ENCODE results near the gene USP40.

The USP40 gene

DNA sequence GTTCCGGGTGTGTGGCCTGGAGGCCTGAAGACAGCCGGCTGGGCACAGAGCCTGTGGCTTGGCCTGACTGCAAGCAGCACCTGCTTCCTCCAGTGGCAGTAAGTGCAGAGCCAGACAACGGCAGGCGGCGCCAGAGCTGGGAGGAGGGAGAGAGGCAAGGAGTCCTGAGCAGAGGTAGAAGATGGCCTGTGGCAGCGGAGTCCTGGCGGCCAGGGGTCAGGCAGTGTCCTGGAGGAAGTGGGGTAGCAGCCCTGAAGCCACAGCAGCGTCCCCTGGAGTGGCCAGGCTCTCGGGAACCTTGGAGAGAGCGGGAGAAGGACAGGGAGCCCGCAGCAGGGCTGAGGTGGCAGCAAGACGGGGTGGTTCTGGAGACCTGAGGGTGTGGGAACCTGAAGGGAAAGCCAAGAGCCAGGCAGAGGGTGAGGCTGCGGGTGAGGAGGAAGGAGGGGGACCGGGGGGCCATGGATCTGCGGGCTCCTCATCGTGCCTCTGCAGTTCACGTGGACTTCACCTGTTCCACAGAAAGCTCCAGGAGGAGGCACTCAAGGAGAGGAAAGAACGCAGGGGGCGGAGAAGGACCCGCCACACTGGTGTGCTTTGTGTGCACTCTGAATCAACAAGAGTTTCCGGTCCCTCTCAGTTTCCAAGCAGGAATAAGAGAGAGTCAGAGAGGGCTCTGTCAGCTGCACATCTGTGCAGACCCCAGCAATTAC is 85.9 kb downstream of the USP40 start:
- Histone ChIP-seq H3K27me3 (ENCODE audit: insufficient read depth, low read length) (no peaks in the 10 kb centered on the region), H3K4ac (ENCODE audit: low read depth, low read length) (no peak overlapping the region), H2BK120ac (ENCODE audit: insufficient read depth, low read length, poor library complexity) (no peak overlapping the region), H3K36me3 (ENCODE audit: control insufficient read depth in 1 of 2, insufficient read depth in 2 of 2, low read length in 2 of 2) (peaks cover 29 to 34% of the 10 kb centered on the region in 2 experiments), H4K12ac (ENCODE audit: low read depth, low read length) (no peak overlapping the region), H3K4me3 (ENCODE audit: low read depth, low read length) (no peak overlapping the region), H3K9me3 (ENCODE audit: insufficient read depth, low read depth, low read length) (no peaks in the 10 kb centered on the region), H3K79me2 (ENCODE audit: control insufficient read depth, insufficient read depth, low read length, poor library complexity) (peaks cover 2% of the 10 kb centered on the region), H3K4me1 (ENCODE audit: control insufficient read depth in 1 of 2, insufficient read depth in 2 of 2, low read length in 2 of 2) (peaks cover 3 to 4% of the 10 kb centered on the region in 2 experiments), H3K23ac (ENCODE audit: low read length) (no peak overlapping the region), H3K27ac (ENCODE audit: low read depth, low read length) (no peak overlapping the region), H3K14ac (ENCODE audit: low read length) (peak overlapping the region; percentile 12), H4K91ac (ENCODE audit: low read depth, low read length) (no peak overlapping the region), H2BK12ac (ENCODE audit: low read length) (no peak overlapping the region), H2AFZ (ENCODE audit: insufficient read depth, low read length, poor library complexity) (no peak overlapping the region), H2BK5ac (ENCODE audit: low read depth, low read length, poor library complexity) (no peak overlapping the region), H3K79me1 (ENCODE audit: low read length) (no peaks in the 10 kb centered on the region), H2AK5ac (ENCODE audit: low read length) (no peak overlapping the region), H3K4me2 (ENCODE audit: low read length) (no peak overlapping the region), H3K9ac (ENCODE audit: low read length) (no peak overlapping the region), H4K8ac (ENCODE audit: low read depth, low read length) (no peak overlapping the region), H3K18ac (ENCODE audit: low read length) (no peak overlapping the region)
- DNase-seq = no peak
- WGBS (ENCODE audit: extremely low coverage, insufficient coverage, insufficient read length) = no CpG with 5 or more reads among the region's 21 CpGs

DNA sequence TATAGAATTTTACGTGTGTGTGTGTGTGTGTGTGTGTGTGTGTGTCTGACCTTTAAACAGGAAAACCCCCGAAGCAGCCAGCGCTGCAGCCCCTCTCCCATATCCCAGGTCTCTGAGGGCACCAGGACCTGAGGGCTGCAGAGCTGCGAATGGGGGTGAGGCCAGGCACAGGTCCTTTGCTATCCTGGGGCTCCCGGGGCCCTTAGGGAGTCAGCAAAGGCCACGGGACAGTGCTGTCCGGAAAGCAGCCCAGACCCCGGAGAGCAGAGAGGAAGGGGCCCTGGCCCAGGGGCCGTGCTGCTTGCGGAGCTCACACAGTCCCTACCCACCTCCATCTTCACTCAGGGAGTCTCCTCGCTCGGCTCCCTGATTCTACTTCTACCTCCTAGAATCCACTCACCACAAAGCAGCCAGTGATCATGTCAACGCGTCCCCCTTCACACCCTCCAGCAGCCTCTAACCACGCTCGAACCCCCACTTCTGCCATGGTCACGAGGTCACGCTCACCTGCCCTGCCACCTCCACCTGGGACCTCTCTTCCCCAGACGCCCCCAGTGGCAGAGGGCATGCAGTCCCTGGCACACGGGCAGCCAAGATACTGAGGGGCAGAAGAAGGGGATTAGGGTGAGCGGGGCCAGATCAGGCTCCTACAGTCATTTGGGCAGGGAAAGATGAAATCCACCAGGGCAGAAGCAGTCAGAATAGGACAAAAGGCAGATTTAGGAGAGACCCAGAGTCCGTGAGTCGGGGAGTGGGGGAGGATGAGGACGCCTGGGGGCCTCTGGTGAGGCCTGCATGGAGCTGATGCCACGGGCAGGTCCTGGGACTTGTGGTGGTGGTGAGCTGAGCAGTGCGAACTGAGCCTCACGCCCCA is 86.7 kb downstream of the USP40 start:
- no peak overlapping the region for H2AK5ac ChIP-seq (ENCODE audit: low read length)
- H2BK5ac ChIP-seq (ENCODE audit: low read depth, low read length, poor library complexity) = no peak overlapping the region
- no peak overlapping the region for H4K12ac ChIP-seq (ENCODE audit: low read depth, low read length)
- no peaks in the 10 kb centered on the region for H3K9me3 ChIP-seq (ENCODE audit: insufficient read depth, low read depth, low read length)
- no peak overlapping the region for H3K4me2 ChIP-seq (ENCODE audit: low read length)
- H3K18ac ChIP-seq (ENCODE audit: low read length) = no peak overlapping the region
- peaks cover 29 to 35% of the 10 kb centered on the region in 2 experiments for H3K36me3 ChIP-seq (ENCODE audit: control insufficient read depth in 1 of 2, insufficient read depth in 2 of 2, low read length in 2 of 2)
- H3K27me3 ChIP-seq (ENCODE audit: insufficient read depth, low read length) = no peaks in the 10 kb centered on the region
- no peak overlapping the region for H3K9ac ChIP-seq (ENCODE audit: low read length)
- no peak overlapping the region for H4K8ac ChIP-seq (ENCODE audit: low read depth, low read length)
- no peak overlapping the region for H2BK12ac ChIP-seq (ENCODE audit: low read length)
- peaks cover 3 to 4% of the 10 kb centered on the region in 2 experiments for H3K4me1 ChIP-seq (ENCODE audit: control insufficient read depth in 1 of 2, insufficient read depth in 2 of 2, low read length in 2 of 2)
- no peak overlapping the region for H3K4ac ChIP-seq (ENCODE audit: low read depth, low read length)
- no peak overlapping the region for H3K23ac ChIP-seq (ENCODE audit: low read length)
- H3K79me1 ChIP-seq (ENCODE audit: low read length) = no peaks in the 10 kb centered on the region
- H2BK120ac ChIP-seq (ENCODE audit: insufficient read depth, low read length, poor library complexity) = no peak overlapping the region
- no peak for DNase-seq
- H4K91ac ChIP-seq (ENCODE audit: low read depth, low read length) = no peak overlapping the region
- no peak overlapping the region for H3K14ac ChIP-seq (ENCODE audit: low read length)
- no peak overlapping the region for H3K4me3 ChIP-seq (ENCODE audit: low read depth, low read length)
- no CpG with 5 or more reads among the region's 27 CpGs for WGBS (ENCODE audit: extremely low coverage, insufficient coverage, insufficient read length)
- H3K27ac ChIP-seq (ENCODE audit: low read depth, low read length) = no peak overlapping the region
- H2AFZ ChIP-seq (ENCODE audit: insufficient read depth, low read length, poor library complexity) = no peak overlapping the region
- peaks cover 2% of the 10 kb centered on the region for H3K79me2 ChIP-seq (ENCODE audit: control insufficient read depth, insufficient read depth, low read length, poor library complexity)

DNA sequence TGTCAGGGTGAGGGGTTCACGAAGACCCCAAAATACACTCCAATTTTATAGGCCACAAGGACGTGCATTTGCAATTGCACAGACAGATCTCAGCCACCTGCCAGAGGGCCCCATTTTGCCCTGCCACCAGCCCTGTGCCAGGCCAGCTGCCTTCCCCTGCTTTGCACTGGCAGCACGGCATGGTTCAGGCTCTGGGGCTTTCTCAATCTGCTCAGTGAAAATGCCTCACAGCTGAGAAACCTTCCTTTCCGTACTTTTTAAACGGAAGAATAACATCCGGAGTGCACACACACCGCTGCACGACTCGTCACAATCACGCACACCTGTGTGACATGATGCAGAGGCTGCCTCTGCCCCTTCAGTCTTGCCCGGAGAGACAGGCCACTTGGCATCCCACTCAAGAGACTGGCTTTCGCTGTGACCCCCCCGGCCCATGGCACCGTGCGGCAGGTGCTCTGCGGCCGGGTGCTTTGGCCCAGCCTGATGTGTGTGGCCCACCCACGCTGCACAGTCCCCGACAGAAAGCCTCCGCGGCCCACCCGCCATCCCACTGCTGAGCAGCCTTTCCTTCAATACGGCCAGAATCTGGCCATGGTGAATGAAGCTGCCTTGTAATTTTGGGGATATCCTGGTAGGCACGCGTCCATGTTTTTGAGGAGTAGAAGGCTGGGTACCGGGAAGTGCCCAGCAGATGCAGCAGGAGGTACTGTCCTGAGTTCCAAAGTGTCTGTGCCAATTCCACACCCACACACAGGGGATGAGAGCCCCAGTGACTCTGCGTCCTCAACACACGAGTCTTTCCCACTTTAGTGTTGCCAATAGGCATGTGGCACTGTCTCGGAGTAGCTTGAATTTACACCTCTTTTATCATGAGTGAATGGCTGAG is 88.8 kb downstream of the USP40 start:
- Histone ChIP-seq H3K4me2 (ENCODE audit: low read length) (no peak overlapping the region), H3K23ac (ENCODE audit: low read length) (no peak overlapping the region), H2BK12ac (ENCODE audit: low read length) (no peak overlapping the region), H3K18ac (ENCODE audit: low read length) (no peak overlapping the region), H2AK5ac (ENCODE audit: low read length) (no peak overlapping the region), H3K4me1 (ENCODE audit: control insufficient read depth in 1 of 2, insufficient read depth in 2 of 2, low read length in 2 of 2) (peaks cover 3 to 4% of the 10 kb centered on the region in 2 experiments), H3K14ac (ENCODE audit: low read length) (no peak overlapping the region), H3K9me3 (ENCODE audit: insufficient read depth, low read depth, low read length) (no peaks in the 10 kb centered on the region), H4K91ac (ENCODE audit: low read depth, low read length) (no peak overlapping the region), H3K36me3 (ENCODE audit: control insufficient read depth in 1 of 2, insufficient read depth in 2 of 2, low read length in 2 of 2) (peaks cover 30 to 37% of the 10 kb centered on the region in 2 experiments), H2AFZ (ENCODE audit: insufficient read depth, low read length, poor library complexity) (no peak overlapping the region), H3K79me1 (ENCODE audit: low read length) (no peaks in the 10 kb centered on the region), H4K12ac (ENCODE audit: low read depth, low read length) (no peak overlapping the region), H2BK120ac (ENCODE audit: insufficient read depth, low read length, poor library complexity) (no peak overlapping the region), H3K9ac (ENCODE audit: low read length) (no peak overlapping the region), H3K27me3 (ENCODE audit: insufficient read depth, low read length) (no peaks in the 10 kb centered on the region), H3K4ac (ENCODE audit: low read depth, low read length) (no peak overlapping the region), H3K79me2 (ENCODE audit: control insufficient read depth, insufficient read depth, low read length, poor library complexity) (peaks cover 2% of the 10 kb centered on the region), H2BK5ac (ENCODE audit: low read depth, low read length, poor library complexity) (no peak overlapping the region), H4K8ac (ENCODE audit: low read depth, low read length) (no peak overlapping the region), H3K4me3 (ENCODE audit: low read depth, low read length) (no peak overlapping the region), H3K27ac (ENCODE audit: low read depth, low read length) (no peak overlapping the region)
- no CpG with 5 or more reads among the region's 29 CpGs for WGBS (ENCODE audit: extremely low coverage, insufficient coverage, insufficient read length)
- DNase-seq = no peak
